ENCODE measurements around the gene ISLR2.
"Not testable (repeated sequence)": the region's sequence is repeated elsewhere in the genome, so short reads cannot be mapped to it uniquely, and the experiment has no call there.

ISLR2 gene

DNA sequence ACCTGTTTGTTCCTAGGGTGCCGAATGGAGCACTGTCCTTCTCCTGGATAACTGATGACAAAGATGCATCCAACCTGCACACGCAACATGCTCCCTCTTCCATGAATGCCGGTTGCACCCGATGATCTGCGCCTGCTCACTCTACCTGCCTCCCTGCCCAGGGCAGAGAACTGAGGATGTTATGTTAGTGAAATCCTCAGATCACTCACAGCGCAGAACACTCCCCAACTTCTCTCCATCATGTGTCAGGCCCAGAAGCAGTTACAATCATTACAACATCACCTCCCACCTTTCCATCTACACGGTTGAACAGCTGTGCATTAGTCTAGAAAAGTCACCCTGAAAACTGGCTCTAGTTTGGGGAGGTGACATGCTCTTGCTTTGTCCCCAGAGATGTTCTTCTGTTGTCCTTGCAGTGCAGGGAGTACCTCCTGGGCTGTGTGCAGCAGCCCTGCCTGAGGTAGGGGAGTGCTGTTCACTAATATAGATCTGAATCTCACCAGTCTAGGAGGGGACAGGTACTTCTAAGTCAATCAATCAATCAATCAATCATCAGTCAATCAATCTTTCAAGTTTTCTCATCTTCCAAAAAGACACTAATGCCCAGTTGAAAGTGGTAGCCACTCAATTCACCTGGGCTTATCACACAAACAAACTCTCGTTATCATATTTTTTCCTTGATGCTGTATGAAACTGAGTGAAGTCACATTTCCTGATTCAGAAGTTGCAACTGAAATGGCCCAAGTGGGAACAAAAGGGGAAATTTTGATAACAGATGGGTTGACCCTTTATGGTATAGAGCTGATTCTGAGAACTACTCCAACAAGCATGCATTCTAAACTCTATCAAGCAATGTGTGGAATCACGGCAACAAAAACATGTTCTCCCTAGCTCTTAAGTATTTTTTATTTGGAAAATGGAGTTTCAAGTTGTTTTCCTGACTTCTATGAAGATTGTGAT, 27.8 kb downstream of the ISLR2 start:
- DNase-seq, result no peak

DNA sequence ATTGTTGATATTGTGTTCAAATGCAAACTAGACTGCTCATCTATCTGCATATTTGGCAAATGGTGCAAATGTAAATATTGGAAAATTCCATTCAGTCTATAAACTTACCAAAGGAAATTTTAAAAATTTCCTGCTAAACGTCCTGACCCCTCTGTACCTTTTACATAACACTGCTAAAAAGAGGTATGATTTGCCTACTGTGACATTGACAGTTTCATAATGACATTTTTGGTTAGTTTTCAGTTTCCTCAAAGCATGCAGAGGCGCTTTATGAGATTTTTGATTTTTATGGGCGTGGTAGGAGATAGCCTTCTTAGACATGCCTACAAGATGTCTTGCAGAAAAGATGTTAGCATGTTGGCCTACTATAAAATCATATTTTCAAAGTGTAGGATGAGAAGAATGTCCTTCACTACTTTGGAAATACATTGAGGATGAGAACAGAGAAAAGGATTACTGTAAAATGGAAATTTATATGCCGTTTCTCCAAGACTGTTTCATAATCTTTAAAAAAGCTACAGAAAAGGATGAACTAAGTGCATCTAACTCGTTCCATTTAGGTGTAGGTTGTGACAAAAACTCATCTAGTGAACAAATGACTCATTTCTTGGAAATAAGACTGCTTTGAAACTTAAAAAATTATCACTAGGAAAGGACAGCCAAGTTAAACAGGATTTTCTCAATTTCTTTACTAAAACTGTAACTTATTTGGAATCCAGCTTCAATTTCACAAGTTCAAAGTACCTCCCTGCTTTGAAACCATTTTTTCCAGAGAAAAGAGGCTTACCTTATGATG, 28.7 kb downstream of the ISLR2 start:
- DNase-seq, result no peak

GRCh38 chr15:74159773-74160172, 29.4 kb downstream of the ISLR2 start:
- DNase-seq, result no peak

DNA sequence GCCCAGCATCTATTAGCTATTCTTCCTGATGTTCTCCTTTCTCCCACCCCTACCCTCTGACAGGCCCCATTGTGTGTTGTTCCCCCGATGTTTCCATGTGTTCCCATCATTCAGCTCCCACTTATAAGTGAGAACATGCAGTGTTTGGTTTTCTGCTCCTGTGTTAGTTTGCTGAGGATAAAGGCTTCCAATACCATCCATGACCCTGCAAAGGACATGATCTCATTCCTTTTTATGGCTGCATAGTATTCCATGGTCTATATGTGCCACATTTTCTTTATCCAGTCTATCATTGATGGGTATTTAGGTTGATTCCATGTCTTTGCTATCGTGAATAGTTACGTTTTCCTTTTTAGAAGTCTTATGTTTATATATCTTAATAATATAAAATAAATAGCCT, 30.0 kb downstream of the ISLR2 start:
- not testable (repeated sequence) for DNase-seq

- not testable (repeated sequence) for DNase-seq
Observed at GRCh38 chr15:74162195-74162536, 31.8 kb downstream of the ISLR2 start.

GRCh38 chr15:74165461-74165860, 35.1 kb downstream of the ISLR2 start:
- DNase-seq, result no peak

DNA sequence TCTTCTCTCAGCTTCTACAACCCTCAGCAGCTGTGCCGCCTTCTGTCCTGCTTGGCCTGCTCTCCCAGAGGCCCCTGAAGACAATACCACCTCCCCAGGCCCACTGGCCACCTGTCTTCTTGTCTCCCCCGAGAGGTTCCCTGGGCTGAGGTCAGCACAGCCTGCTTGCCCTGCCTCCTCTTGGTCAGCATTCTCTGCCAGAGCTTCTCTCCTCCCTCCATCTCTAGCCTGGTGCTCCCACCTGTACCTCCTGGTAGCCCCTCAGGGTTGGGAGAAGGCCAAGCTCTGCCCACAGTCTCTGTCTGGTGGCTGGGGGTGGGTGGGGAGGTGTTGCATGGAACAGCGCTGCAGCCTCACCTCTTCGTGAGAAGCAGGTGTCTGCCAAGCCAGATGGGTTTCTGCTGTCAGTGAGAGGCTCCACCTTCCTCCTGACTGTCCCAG, 37.5 kb downstream of the ISLR2 start:
- no peak for DNase-seq

GRCh38 chr15:74168711-74169126, 38.3 kb downstream of the ISLR2 start:
- no peak for DNase-seq

DNA sequence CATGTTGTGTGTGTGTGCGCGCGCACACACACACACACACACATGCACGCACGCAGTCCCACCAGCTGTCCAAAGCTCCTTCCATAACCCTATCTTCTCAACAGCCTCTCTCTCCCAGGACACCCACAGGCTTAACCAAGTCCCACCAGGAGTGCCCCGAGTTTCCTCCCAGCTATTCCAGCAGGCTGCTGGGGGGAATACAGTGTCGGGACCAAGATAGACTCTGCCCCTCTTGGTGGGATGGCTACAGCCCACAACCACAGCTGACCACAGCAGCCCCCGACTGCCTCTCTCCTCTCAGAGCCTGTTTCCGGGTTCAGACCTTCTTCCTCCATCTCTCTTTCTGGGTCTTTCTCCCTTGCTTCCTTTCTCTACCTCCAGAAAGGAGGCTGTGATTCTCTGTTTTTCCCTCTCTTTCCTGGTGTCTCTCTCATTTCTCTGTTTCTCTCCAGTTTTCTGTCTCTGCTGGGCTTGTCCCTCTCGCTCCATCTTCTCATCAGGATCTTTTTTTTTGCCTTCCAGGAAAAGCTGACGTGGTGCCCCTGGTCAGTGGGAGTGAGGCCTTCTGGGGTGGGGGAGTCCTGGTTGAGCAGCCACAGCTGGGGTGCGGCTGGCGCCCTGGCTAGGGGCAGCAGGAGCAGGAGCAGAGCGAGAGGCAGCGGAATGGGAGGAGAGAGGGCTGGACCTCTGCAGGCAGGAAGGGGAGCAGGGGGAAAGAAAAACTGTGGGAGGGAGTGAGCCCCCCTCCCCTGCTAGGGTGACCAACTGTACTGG, 39.9 kb downstream of the ISLR2 start:
- no peak for DNase-seq

GRCh38 chr15:74170875-74171578, 40.6 kb downstream of the ISLR2 start:
- DNase-seq, result no peak

DNA sequence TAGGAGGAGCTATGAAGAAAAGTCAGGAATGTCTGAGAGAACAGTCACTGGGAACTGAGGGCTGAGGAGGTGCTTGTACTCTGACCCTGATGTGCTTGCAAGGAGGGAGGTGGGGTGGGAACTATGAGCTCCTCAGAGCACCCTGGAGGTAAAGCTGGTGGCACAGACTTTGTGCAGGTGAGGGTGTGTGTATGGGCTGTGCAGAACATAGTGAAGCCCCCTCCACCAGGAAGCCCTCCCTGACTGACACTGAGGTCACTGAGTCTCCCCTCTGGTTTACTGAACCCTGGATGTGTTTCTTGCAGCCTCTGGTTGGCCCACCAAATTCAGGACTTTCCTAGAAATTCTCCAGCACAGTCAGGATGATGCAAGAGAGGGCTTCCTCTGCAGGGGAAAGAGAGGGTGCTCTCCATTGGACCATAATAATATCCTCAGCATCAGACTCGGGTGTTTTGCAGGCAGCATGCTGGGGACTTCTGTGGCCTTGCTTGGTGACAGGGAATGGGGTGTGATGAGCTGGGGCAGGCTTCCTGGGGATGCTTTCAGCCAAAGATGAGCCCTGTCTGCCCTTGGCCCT, 41.7 kb downstream of the ISLR2 start:
- no peak for DNase-seq

DNA sequence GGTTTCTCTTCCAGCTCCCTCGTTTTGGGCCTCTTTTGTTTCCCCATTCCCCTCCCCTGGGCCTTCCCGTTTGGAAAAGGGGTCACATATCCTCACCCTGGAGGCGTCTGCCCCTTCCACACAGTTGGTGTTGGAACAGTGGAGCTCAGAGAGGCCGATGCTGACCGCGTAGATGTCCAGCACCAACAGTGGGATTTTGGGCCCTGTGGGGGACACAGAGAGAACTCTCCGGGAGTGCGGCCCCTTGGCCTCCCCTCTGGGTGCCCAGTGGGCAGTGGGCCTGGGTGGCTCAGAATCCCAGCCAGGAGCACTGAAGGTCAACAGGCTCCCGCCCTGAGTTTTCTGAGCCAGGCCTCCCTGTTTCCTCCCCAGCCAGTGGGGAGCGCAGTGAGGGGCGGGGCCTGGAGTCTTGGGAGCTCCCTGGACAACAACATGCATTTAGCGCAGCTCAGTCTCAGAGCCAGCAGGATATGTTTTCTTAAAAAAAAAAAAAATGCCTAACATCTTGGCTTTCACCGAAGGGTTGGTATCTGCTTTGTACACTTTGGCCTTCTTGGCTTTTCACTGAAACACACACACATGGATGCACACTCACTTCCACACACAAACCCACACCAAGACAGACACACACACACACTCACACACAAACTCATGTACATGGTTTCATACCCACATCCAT, 42.5 kb downstream of the ISLR2 start:
- DNase-seq, result no peak

GRCh38 chr15:74173380-74174218, 43.2 kb downstream of the ISLR2 start, which contains the start of gene ISLR:
TSS of gene ISLR (plus strand) at chr15:74173710. CDS start at chr15:74174859, 1,149 bp downstream.
- DNase-seq, result no peak

- no peak for DNase-seq
Observed at GRCh38 chr15:74174219-74174957, 44.0 kb downstream of the ISLR2 start.

- no peak for DNase-seq
Observed at GRCh38 chr15:74174958-74175253, 44.5 kb downstream of the ISLR2 start.

DNA sequence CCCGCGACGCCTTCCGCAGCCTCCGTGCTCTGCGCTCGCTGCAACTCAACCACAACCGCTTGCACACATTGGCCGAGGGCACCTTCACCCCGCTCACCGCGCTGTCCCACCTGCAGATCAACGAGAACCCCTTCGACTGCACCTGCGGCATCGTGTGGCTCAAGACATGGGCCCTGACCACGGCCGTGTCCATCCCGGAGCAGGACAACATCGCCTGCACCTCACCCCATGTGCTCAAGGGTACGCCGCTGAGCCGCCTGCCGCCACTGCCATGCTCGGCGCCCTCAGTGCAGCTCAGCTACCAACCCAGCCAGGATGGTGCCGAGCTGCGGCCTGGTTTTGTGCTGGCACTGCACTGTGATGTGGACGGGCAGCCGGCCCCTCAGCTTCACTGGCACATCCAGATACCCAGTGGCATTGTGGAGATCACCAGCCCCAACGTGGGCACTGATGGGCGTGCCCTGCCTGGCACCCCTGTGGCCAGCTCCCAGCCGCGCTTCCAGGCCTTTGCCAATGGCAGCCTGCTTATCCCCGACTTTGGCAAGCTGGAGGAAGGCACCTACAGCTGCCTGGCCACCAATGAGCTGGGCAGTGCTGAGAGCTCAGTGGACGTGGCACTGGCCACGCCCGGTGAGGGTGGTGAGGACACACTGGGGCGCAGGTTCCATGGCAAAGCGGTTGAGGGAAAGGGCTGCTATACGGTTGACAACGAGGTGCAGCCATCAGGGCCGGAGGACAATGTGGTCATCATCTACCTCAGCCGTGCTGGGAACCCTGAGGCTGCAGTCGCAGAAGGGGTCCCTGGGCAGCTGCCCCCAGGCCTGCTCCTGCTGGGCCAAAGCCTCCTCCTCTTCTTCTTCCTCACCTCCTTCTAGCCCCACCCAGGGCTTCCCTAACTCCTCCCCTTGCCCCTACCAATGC, 45.1 kb downstream of the ISLR2 start:
- no peak for DNase-seq

DNA sequence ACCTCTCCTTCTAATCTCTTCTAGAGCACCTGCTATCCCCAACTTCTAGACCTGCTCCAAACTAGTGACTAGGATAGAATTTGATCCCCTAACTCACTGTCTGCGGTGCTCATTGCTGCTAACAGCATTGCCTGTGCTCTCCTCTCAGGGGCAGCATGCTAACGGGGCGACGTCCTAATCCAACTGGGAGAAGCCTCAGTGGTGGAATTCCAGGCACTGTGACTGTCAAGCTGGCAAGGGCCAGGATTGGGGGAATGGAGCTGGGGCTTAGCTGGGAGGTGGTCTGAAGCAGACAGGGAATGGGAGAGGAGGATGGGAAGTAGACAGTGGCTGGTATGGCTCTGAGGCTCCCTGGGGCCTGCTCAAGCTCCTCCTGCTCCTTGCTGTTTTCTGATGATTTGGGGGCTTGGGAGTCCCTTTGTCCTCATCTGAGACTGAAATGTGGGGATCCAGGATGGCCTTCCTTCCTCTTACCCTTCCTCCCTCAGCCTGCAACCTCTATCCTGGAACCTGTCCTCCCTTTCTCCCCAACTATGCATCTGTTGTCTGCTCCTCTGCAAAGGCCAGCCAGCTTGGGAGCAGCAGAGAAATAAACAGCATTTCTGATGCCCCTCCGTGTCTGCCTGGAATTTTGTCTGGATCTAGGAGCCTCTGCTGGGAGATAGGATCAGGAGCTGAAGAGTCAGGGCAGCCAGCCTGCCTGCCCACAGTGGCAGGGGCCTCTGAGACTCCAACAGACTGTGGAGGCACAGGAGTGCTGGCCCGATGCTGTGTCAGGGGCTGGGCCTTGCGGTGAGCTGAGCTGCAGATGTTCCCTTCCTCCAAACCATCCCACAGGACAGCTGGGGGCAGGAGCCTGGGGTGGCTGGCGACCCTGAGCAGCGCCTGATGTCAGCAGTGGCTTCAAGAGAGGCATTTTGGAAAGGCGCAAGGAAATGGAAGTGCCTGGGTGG, 46.2 kb downstream of the ISLR2 start:
- DNase-seq, result no peak

Measured in NCI-H748 treated with DMSO at 0.1 percent for 48 hours (cell line).